NCI-H526 (cell line): ENCODE results near the gene TTC16.

Experiments
- DNase-seq, 2 experiments: peaks; one replicate each; lab custom pipeline; 2025; lab: John Stamatoyannopoulos, UW

Gene TTC16

DNA sequence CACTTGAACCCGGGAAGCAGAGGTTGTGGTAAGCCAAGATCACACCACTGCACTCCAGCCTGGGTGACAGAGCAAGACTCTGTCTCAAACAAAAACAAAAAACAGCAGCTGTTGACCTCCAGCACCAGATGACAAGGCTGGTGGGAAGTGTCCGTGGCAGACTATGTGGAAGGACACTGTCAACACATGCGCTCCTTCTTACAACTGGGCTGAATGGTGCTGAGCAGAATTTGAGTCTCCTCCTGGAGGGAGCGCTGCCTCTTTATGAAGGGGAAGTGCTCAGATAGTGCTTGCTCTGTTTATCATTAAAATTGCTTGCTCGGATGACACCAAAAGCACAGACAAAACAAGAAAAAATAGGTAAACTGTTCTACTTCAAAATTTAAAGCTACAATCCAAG lies 18.3 kb upstream of the TTC16 start:
- DNase-seq: no peak

DNA sequence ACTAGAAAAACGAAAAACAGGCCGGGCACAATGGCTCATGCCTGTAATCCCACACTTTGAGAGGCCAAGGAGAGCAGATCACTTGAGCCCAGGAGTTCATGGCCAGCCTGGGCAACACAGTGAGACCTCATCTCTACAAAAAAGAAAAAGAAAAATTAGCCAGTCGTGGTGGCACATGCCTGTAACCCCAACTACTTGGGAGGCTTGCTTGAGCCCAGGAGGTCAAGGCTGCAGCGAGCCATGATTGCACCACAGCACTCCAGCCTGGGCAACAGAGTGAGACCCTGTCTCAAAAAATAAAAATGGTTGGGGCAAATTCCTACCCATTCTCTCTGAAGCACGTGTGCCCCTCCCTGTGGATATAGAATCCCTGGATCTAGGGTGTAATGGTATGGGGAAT lies 17.5 kb upstream of the TTC16 start:
- DNase-seq: no peak

DNA sequence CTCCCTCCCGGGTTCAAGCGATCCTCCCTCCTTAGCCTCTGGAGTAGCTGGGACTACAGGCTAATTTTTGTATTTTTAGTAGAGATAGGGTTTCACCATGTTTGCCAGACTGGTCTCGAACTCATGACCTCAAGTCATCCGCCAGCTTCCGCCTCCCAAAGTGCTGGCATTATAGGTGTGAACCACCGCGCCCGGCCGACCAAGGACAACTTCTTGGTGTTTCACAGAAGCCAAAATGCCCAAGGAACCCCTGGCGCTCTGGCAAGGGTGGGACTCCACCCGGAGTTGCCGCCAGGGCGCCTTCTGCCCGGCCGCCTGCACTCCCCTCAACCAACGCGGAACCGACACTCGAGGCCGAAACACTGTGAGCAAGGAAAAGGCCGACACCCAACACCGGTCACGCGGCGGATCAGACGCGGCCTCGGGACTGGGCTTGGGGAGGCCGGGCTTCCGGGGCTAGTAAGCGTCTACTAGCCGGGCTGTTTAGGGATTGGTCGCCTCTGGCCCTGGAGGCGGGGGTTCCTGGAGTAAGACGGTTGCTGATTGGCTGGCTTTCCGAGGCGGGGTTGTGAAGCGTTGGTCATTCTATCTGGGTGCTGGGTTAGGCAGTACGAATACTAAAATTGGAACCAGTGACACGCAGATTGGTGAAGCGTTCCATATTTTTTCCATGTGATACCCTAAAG lies 16.8 kb upstream of the TTC16 start:
- DNase-seq: no peak

DNA sequence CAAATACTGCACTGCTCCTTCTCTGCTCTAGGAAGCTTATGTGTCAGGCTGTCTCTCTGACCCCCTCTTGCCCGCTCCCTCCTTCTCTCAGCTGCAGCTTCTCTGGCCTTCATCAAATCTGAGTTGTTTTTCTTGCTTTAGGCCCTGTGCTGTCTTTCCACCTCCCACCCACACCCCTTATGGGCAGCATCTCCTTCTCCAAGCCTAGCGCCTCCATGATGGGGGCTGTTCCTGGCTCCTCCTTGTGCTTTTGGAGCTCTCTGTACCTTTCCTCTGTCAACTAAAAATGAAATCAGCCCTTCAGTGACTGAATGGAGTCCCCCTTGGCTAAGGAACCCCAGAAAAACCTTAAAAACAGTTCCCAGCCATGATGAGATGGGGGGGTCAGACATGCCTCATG lies 15.7 kb upstream of the TTC16 start:
- DNase-seq: no peak

DNA sequence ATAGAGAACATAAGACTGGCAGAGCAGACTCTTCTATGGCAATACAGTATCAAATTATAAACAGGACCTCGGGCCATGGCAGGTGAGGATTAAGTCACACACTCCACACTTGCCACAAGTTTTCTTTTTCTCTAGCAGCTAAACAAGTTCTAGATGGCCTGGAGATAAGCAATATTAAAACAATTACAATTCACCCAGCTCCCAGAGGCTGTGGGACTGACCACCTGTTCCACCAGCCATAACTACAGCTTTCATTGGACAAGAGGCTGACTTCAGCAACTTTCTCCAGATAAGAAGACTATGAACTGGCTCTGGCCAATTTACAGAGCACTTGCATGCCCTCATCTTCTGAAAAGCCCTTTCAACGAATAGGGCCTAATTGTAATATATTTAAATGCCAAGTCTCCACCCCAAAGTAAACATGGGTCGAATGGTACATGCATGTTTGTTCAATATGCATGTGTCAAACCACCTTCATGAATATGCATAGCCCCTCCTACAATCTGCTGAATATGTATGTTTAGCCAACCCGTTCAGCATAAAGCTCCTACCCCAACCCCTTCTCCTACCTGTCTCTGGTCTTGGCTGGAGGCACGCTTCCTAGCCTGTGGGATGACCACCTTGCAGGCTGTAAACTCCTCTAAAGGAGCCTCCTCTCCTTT lies 15.2 kb upstream of the TTC16 start:
- peak; percentile 85 for DNase-seq

DNA sequence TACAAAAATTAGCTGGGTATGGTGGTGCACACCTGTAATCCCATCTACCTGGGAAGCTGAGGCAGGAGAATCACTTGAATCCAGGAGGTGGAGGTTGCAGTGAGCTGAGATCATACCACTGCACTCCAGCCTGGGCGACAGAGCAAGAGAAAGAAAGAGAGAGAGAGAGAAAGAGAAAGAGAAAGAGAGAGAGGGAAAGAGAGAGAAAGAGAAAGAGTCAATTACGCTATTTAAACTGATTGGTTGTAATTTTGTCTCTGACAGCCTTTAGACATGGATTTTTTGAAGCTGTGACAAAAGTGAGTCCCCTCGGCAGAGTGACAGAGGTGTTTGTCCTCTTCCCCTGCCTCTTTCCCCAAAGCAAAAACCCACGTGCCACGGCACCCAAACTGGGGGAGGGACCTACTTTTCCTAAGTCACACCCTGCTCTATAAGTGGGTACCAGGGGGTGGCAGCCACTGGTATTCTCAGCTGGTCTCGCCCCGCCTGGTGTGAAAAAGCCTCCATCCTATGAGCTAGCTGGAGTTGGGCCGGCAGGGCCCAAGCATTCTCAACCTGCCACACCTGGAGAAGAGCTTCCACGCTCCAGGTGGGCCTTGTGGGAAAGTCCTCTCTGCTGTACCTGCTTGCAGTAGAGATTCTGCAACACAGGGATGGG lies 12.5 kb upstream of the TTC16 start:
- DNase-seq: no peak

DNA sequence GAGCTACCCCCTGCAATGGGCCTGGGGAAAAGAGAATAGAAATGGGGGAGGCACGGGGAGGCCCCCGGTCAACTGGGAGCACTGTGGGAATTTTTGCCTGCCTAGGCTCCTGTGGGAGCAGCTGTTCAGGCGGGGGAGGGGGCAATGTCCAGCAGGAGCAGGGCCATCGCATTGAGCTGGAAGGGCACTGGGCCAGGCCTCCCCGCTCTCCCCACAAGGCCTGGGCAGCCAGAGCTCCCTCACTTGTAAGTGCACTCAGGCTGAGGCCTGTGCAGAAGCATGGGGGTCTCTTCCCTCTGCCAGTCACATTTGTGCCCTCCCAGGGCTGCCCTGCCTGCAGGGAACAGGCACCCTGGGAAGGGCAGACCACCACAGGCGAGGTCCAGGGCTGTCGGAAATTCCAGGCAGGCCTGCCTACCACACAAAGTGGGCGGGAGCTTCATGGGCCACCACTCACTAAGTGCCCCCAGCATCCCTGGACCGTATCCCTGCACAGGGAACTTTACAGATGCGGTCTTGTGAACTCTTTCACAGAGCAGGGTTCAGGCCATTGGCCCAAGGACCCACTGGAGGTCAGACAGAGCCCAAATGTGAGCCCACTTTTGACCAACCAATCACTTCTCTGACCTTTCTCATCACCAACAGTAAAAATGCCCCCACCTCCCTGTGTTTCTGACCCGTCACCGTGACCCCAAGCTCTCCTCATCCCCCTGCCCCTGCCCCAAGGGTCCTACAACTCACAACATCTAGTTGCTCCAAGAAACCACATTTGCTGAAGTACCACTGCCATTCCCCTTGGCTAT lies 10.1 kb upstream of the TTC16 start:
- DNase-seq: no peak

DNA sequence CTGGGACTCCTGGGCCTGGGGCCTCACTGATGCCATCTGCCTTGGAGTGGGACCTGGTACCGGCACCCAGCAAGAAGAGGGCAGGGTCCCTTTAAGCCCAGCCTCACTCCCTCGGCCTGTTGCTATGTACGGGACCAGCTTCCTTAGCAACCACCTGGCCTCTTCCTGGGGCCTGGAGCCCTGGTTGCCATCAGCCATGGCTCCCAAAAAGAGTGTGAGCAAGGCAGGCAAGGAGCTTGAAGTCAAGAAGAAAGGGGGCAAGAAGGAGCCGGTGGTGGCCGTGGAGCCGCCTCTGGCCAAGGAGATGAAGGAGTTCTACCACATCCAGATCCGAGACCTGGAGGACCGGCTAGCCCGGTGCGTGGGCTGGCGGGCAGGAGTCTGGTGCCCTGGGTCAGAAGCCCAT lies 9.0 kb upstream of the TTC16 start, which contains the start of gene CFAP157:
Gene CFAP157, plus strand, starts transcription at position 153 of the 406 bp plus-strand sequence. Its CDS starts 44 bp downstream, at position 197.
- DNase-seq: peak; percentile 24 to 40

DNA sequence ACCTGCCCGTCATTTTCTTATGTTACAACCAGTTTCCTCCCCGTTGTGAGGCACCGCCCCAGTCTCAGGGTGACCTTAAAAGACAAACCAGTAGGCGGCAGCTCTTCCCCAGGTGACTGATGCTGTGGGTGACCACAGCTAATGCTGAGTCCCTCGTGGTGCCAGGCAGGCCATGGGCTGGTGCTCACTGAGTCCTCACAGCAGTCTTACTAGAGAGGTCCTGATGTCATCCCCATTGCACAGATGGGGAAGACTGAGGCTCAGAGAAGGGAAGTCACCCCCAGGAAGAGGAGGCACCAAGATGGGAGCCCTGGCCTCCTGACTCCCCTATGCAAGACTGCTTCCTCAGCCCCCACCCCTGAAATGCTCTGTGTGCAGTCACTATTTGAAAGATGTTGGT lies 8.1 kb upstream of the TTC16 start:
- peak in 1 of 2 experiments; percentile 32 for DNase-seq

DNA sequence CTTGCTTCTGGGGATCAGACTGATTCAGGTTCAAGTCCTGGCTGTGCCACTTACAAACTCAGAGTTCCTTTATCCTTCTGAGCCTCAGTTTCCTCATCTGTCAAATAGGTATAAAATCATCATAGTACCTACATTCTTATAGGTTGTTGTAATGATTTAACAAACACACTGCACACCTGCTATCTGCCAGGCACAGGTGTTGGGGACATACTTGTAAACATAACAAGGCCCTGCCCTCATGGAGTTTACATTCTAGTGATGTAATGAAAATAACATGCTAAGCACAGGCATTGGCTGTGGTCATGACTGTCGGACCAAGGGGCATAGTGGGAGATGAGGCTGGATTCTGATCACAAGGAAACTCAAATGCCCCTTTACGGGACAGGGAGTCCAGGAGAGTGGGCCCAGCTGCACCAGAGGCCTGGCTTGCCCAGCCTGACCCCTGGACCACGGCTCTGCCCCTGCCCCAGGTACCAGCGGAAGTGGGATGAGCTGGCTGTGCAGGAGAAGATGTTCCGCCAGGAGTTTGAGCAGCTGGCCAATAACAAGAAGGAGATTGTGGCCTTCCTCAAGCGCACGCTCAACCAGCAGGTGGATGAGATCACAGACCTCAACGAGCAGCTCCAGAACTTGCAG lies 6.8 kb upstream of the TTC16 start:
- no peak for DNase-seq

DNA sequence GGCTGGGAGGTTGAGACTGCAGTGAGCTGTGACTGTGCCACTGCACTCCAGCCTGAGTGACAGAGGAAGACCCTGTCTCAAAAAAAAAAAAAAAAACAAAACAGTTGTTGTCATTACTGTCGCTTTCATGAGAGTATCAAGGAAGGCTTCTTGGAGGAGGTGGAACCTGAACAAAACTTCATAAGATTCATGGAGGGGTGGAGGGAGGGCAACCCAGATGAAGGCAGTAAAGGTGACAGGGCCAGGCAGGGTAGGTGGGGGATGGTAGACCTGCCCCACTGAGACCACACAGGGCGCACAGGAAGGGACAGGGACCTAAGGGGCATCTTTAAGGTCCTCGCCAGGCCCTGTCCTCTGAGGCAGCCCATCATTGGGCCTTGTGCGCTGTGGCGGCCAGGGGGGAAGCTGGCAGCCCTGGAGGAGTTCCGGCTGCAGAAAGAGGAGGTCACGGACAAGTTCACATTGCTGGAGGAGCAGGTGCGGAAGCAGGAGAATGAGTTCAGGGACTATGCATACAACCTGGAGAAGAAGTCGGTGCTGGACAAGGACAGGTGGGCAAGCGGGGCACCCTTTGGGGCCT lies 5.6 kb upstream of the TTC16 start:
- no peak for DNase-seq

DNA sequence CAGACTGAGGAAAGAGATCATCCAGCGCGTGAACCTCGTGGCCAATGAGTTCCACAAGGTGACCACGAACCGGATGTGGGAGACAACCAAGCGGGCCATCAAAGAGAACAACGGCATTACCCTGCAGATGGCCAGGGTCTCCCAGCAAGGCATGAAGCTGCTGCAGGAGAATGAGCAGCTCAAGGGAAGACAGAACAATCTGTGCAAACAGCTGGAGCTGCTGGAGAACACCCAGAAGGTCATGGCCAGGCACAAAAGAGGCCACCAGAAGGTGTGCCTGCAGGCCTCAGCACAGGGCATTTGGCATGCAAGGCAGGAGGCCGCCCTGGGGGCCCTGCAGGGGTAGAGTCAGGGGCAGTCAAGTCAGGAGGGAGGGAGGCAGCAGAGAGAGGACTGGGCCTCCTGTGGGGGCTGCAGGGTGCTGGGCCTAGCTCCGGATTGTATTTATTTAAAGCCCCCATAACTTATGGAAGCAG lies 4.6 kb upstream of the TTC16 start:
- DNase-seq: no peak

DNA sequence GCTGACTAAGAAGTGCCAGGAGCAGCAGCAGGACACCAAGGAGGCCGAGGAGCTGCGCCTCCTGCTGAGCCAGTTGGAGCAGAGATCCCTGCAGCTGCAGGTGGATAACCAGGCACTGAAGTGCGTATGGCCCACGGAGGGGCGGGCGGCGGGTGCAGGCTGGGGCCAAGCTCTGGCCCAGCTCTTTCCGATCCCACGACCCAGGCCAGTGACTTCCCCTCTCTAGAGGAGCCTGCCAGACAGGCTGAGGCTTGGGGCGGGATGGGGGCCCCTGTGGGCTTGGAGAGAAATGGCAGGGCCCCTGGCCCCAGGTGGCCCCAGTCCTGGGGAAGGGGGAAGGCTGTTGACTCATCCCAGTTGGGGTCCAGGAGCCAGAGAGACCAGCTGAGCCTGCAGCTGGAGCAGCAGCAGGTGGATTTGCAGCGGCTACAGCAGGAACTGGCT lies 4.0 kb upstream of the TTC16 start:
- DNase-seq: no peak

DNA sequence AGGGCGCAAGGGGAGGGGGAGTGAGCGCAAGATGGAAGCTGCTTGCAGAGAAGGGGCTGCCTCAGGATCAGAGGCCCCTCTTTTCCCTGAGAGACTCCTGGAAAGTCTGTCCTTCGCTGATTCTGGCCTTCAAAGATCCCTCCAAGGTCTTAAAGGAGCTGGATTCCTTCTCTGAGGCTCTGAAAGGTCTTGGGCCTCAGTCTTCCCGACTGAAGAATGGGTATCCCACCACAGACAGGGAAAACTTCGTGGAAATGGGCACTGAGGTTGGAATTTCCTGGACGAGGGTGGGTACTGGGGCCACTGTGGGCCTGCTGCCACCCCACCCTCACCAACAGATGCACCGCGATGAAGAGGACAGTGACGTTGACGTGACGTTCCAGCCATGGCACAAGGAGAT lies 3.5 kb upstream of the TTC16 start:
- no peak for DNase-seq

DNA sequence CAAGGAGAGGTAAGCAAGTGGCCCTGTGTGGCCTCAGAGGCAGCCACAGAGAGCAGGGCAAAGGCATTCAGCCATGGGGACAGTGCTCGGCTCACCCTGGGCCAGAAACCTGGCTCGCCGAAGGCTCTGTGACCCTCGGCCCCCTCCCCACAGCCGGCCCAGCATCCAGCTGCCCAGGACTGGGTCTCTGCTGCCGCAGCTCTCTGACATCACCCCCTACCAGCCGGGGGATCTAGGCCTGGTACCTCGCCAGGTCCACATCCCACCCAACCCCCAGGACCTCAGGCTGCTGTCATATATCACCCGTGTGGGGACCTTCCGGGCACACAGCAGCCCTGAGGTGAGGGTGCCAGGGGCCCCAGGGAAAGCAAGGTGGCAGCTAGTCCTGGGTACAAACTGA lies 3.0 kb upstream of the TTC16 start:
- no peak for DNase-seq

DNA sequence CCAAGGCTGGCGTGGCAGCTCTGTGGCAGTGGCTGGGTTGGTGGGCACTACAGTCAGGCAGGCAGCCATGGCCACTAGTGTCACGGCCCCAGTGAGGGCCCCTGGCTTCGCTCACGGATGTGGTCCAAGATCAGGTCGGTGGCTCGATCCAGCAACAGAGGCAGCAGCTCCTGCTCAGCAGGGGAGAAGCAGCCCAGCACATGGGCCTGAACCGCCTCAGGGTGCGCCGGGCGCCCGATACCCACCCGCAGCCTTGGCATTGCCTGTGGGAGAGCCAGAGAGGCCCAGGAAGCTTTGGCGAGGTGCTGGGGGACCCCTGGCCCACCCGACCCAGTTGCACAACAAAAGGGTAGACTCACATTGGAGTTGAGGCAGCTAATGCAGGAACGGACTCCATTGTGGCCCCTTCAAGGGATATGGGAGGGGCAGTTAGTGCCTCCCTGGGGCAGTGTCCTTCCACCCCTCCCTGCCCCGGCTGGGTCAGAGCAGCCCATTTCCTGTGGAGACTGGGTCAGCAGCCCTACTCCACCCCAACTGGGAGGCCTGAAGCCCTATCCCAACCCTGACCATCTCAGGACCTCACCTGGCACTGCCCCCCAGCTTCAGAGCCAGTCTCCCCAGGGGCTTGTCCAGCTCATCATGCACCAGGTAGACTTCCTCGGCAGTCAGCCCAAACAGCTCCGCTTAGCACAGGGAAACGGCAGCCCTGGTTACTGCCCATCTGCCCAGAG lies 1.7 kb upstream of the TTC16 start:
- DNase-seq: no peak

DNA sequence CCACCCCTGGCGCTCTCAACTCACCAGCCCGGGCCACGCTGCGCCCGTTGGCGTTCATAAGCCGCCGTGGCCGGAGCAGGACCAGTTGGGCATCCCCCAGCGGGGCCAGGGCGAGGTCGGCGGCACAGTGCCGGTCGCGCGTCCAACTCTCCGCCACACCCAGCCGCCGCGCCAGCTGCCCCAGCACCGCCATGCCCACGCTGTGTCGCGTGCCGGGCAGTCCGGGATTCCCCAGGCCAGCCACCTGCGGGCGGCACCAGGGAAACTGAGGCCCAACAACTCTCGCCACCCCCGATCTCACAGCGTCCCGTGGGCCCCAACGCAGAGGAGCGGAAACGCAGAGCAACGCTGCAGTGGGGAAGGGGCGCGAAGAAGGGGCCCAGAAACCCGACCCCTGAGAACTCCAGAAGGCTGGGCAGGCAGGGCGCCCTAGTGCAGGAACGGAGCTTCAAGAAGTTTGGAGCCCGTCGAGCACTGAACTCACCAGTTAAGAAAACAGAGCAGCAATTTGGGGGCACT lies 869 bp upstream of the TTC16 start:
- peak in 1 of 2 experiments; percentile 26 for DNase-seq

DNA sequence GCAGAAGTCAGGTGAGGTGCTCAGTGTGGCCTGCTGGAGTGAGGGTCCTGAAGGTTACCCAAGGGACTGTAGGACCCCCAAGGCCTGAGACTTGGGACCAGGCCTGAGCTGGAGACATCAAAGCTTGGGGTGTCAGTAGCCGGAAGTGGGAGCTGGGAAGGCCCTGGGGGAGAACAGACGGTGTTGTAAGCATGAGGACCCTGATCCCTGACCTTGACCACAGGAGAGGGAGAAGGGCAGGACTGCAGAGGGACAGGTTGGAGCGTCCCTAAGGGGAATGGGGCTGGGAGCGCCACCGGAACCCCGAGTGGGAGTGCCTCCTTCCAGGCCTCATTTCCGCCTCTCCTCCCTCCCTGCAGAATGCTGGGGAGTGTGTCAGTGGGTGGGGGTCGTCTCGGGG lies 533 bp downstream of the TTC16 start:
- no peak for DNase-seq

DNA sequence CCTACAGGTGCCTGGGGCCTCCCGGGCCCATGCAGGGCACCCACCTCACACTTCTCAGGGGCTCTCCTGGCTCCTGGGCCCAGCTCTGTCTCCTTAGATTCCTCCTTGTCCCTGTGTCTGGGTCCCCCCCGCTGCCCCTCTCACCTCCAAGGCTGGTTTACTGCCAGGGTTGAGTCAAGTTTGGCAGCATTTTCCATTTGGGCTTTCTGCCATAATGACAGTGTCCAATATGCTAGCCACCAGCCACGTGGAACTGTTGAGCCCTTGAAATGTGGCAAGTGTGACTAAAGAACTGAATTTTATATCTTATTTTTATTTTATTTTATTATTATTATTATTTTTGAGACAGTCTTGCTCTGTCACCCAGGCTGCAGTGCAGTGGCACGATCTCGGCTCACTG lies 1.9 kb downstream of the TTC16 start:
- DNase-seq: no peak
